ENCODE measurements around the gene ADAMTS13. TPM values are rescaled to one million over a fixed set of nuclear protein-coding genes. Genes with fewer than 3 reads are reported as not detected.

The ADAMTS13 gene
- total RNA-seq, 1 experiment from 2014 or later = 1.6 TPM

DNA sequence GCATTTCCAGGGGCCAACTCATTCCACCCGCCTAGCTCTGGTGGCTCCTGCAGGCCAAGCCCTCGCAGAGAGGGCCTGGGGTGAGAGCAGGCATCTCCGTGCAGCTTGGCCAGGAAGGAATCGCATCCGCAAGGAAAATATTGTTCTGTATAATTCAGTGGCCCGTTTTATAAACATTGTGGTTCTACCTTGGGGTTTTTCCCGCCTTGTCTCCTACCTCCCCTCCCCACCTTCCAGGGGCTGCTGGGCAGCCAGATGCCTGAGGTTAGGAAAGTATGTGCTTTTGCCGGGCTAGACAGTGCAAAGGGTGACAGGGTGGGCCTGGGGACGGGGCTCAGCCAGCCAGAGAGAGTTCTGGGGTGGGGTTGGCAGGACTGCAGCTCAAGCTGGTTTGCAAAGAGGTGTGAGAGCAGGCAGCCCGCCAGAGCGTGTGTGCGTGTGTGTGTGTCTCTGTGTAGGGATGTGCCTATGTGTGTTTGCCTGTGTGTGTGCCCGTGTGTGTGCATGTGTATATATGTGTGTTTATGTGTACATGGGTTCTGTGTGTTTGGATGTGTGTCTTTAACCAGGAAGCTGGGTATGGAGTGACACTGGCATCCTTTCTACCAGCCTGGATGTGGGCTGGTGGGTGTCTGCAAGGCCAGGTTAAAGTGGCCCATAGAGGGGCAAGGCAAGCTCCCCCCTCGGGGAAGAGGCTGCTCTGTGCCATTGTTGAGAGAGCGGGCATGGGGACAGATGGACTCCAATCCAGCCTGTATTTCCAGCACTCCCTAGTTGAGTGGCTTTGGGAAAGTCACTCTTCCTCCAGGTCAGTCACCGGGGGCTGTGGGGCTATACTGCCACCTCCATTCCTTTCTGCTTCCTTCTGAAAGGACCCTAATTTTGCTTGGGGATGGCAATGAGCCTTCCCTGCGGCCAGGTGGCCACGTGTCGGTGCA is 67.4 kb downstream of the ADAMTS13 start:
- DNase-seq (ENCODE audit: low read depth) = no peak

- DNase-seq (ENCODE audit: low read depth) = no peak
Observed at GRCh38 chr9:133490201-133490681, 68.1 kb downstream of the ADAMTS13 start.

DNA sequence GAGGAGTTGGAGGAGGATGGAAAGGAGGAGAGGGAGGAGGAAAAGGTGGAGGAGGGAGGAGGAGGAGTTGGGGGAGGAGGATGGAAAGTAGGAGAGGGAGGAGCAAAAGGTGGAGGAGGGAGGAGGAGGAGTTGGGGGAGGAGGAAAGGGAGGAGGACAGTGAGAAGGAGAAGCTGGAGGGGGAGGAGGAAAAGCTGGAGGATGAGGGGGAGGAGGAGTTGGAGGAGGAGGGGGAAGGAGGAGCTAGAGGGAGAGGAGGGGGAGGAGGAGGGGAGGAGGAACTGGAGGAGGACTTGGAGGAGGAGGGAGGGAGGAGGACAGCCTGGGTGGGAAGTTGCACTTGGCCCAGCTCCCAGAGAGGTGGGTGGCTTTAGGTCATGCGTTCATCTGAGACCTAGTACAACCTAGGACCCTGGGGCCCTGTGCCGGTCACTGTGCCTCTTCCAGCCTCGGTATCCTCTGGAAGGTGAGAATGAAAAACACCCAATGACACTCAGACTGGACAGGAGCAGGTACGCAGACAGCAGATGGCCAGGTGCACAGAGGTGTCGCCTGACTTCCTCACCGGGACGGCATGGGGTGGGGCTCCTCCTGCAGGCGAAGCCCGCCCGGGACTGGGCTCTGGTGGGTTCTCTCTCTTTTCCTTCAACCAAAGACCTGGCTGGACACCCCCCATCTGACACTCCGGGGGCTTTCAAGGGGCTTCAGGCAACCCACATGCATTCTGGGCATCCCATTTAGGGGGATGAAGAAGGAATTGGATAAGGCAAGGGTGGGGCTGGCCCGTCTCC is 68.9 kb downstream of the ADAMTS13 start:
- DNase-seq (ENCODE audit: low read depth) = no peak

GRCh38 chr9:133491656-133491925 is 69.4 kb downstream of the ADAMTS13 start:
- DNase-seq (ENCODE audit: low read depth) = no peak

- DNase-seq (ENCODE audit: low read depth) = peak; percentile 81
Observed at GRCh38 chr9:133492061-133493021, 70.2 kb downstream of the ADAMTS13 start.

DNA sequence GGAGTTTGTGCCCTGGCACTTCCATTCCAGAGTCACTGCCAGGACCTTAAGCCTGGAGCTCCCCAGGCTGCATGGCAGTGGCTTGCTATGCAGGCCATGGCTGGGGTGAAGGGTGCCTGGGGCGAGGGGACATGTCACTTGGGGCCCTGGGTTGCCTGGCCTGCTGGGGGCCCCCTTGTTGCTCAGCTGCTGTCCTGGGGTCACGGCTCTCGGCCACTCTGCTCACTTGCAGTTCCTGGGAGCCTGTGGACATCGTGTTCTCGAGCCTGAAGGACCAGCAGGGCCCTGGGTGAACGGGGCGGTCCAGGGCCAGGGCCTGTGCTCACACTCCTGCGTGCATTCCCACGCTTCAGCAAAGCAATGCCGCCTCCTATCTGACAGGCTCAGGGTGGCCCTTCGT is 71.3 kb downstream of the ADAMTS13 start:
- no peak for DNase-seq (ENCODE audit: low read depth)

- no peak for DNase-seq (ENCODE audit: low read depth)
Observed at GRCh38 chr9:133493845-133494540, 71.8 kb downstream of the ADAMTS13 start.

GRCh38 chr9:133494636-133495326 is 72.6 kb downstream of the ADAMTS13 start:
- no peak for DNase-seq (ENCODE audit: low read depth)

- no peak for DNase-seq (ENCODE audit: low read depth)
Observed at GRCh38 chr9:133495327-133496293, 73.4 kb downstream of the ADAMTS13 start.

DNA sequence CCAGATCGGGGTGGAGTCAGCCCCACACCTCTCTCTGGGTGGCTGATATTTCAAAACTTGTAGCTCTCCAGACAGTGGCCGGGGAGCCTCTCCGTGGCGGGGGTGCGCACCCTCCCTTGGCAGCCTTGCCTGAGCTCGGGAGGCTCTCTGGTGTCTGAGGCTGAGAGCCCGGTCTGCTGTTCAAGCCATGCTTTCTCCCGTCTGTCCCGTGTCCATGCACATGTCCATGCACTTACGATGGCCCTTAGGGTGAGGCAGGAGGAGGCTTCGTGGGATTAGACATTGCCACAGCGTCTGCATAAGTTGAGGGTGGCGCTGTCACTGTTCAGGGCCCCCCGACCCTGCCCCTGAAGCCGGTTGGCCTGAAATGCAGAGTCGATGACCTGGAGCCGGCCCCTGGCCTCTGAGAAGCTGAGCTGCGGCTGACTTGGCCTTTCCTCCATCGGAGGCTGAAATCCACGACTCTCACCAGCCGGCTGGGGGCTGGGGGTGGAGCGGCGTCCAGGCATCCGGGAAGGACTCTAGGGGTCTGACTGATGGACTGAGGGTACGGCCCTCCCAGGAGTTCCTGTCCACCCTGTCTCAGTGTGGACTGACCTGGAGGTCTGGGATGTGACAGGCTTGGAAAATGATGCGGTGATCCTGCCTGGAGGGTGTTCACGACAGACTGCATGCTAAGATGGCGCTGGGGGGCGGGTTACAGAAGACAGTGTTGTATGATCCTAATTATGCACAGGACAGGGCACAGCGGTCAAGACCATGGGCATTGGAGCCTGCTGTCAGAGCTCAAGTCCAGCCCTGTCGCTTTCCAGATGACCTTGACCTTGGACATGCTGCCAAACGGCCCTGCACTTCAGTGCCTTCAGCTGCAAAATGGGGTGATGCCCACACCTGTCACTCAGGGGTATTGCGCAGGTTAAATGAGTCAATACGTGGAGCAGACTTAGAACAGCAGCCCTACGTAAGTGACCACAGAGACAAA is 75.0 kb downstream of the ADAMTS13 start:
- DNase-seq (ENCODE audit: low read depth) = no peak

DNA sequence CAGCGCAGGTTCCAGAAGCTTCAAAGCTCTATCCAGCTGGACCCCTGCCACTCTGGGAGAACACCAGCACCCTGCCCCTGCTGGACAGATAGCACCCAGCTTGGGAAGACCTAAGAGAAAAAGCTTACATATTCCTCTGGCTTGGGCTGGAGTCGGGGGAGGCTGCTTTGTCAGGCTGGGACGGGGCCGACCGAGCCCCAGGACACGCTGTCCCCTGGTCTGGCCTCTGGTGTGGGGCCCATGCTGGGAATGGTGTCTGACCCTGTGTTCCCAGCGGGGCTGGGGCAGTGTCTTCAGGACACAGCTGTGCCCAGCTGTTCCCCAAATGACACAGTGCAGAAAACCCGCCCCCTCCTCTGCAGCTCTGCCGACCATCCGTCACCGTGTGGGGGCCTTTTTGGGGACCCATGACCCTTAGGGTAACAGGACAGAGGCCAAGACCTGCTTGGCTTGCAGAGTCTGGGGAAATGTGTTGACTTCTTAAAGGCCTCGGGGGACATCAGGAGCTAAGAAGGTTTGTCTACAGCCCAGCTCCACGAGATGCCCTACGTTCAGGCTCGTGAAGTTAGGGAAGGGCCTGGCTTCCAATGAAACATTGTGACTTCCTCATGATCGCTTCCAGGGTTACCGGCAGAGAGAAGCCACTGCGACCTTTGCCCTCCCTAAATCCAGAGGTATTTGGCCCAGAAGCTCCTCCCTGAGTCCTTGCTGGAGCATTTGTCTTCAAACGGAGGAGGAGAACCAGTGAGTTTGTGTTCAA is 77.1 kb downstream of the ADAMTS13 start:
- DNase-seq (ENCODE audit: low read depth) = no peak

DNA sequence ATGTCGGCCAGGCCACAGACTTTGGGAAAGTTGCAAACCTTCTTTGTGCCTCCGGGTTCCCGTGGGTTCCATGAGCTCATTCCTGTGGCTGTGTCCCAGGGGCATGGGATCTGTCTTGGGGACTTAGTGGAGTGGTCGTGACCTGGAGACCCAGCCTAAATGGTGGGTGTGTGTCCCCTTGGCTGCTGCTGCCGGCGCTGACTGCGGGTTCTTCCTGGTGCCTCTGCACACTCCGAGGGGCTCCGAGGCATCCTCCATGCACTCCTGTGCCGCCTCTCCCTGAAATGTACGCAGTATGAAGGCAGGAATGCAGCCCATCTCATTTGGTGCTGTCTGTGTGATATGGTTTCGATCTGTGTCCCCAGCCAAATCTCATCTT is 77.7 kb downstream of the ADAMTS13 start:
- no peak for DNase-seq (ENCODE audit: low read depth)

DNA sequence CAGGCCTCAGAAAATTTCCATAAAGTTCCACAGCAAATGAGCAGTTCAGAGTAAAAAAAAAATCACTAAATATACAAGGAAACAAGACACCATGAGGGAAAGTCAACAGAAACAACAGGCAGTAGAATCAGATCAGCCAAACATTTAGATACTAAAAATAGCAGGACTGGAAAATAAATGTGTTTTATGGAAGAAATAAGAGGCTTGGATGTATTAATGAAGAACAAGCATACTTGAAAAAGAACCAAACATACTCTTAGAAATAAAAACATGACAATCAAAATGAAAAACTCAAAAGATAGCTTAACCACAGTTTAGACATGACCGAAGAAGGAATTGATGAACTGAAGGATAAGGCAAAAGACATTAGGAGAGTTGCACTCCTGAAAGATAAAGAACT is 79.9 kb downstream of the ADAMTS13 start:
- DNase-seq (ENCODE audit: low read depth) = no peak

GRCh38 chr9:133505186-133505830 is 83.1 kb downstream of the ADAMTS13 start:
- DNase-seq (ENCODE audit: low read depth) = peak; percentile 35

DNA sequence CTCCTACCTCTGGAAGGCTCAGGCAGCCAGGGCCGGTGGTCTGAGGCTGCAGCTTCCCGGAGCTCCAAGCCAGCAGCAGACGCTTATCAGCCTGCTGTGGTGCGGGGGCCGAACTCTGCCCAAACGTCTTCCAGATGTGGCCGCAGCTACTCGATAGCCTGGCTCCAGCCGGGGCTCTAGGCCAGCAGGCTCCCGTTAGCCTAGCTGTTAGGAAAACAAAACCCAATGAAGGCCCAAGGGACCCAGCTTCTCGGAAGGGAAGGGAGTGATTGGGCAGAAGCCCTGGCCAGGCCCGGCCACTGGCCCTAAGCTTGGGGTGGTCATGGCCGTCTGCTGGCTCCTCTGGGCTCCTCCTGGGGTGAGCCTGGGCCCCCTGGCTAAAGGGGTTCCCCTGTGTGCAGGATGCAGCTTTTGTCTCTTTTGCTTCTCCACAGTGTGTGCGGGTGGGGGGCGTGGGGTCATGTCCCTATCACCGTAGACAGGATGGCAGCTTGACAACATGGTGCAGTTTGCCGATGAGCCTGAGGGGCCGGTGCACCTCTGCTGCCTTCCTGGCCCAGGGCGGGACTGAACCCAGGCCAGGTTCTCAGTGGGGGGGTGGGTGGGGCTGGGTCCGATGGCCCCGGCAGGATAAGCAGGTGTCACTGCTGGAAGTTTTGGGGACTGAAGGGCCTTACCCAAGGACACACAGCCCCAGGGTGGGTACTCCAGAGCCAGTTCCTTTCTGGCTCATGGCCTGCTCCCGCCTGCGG is 83.9 kb downstream of the ADAMTS13 start:
- DNase-seq (ENCODE audit: low read depth) = no peak

- peak; percentile 95 for DNase-seq (ENCODE audit: low read depth)
Observed at GRCh38 chr9:133506653-133507038, 84.5 kb downstream of the ADAMTS13 start.
